Peyer's patch (tissue), 4 donors: ENCODE data around the gene ADSS2.

ENCODE experiments used
- CTCF ChIP-seq, 6 experiments: fragments of 450-650 bp in 4 of 6; fragments of 200-600 bp in 2 of 6; sonication (generic) in 1 of 6; IDR thresholded peaks; one replicate each; pipeline ENCODE4 v1.5.1; 2017 to 2019; ENCODE audit warnings: antibody characterized with exemption in 6 of 6, mild to moderate bottlenecking in 3 of 6, moderate library complexity in 1 of 6
- POLR2A ChIP-seq, 2 donors: fragments of 450-650 bp; IDR thresholded peaks; one replicate each; pipeline ENCODE4 v1.5.1; 2017; ENCODE audit warnings: antibody characterized with exemption in 2 of 2, mild to moderate bottlenecking in 2 of 2, moderate library complexity in 2 of 2

GRCh38 chr1:244414543-244414942, 37.2 kb downstream of the ADSS2 start:
- TF ChIP-seq POLR2A (IDR thresholded peaks at IDR 0.05) (no peak), CTCF (IDR thresholded peaks at IDR 0.05) (no peak)
